GM12892 (cell line): ENCODE data around the gene CCNJ.
"Not testable (repeated sequence)": the region's sequence is repeated elsewhere in the genome, so short reads cannot be mapped to it uniquely, and the experiment has no call there.

Source experiments
- POLR2A ChIP-seq: IDR thresholded peaks from 2 replicates; pipeline ENCODE4 v1.6.1; 2011; ENCODE audit warnings: low read depth, low read length, control low read depth
- POLR2AphosphoS5 ChIP-seq: IDR thresholded peaks from 2 replicates; pipeline ENCODE4 v1.6.1; 2011; ENCODE audit warnings: low read depth, low read length, control low read depth
- TAF1 ChIP-seq: IDR thresholded peaks from 2 replicates; pipeline ENCODE4 v1.6.1; 2011; ENCODE audit warnings: low read depth, mild to moderate bottlenecking, control low read depth, low read length, borderline replicate concordance

- TF ChIP-seq POLR2A, POLR2AphosphoS5, TAF1: not testable (repeated sequence)
Observed at GRCh38 chr10:95994376-95994775, 49.0 kb upstream of the CCNJ start.
